DND-41 (cell line): ENCODE measurements around the gene IL20RA.

Experiments used
- ATAC-seq: fragments of 200-7000 bp; cut with Tn5 transposase; 3 replicates; pipeline ENCODE4 v1.9.1; 2021; ENCODE audit warnings: low read depth; ENCODE audit not compliant: insufficient read depth
- DNase-seq: peaks from one replicate; pipeline ENCODE4 v3.0.0-alpha.2; 2020
- H2AFZ ChIP-seq: 2 replicates; pipeline ENCODE4 v1.6.0; 2012; ENCODE audit warnings: low read depth, low read length
- H3K27ac ChIP-seq: 2 replicates; pipeline ENCODE4 v1.5.1; 2012; ENCODE audit warnings: low read length, inconsistent platforms
- H3K27me3 ChIP-seq: fragments of 200-600 bp; sonication (generic); 2 replicates; pipeline ENCODE4 v1.6.0; 2012; ENCODE audit warnings: low read length, mild to moderate bottlenecking, inconsistent platforms; ENCODE audit not compliant: insufficient read depth, poor library complexity
- H3K36me3 ChIP-seq: 2 replicates; pipeline ENCODE4 v1.5.1; 2012; ENCODE audit warnings: low read length, inconsistent platforms; ENCODE audit not compliant: insufficient read depth
- H3K4me1 ChIP-seq: 2 replicates; pipeline ENCODE4 v1.5.1; 2012; ENCODE audit warnings: mild to moderate bottlenecking, low read length; ENCODE audit not compliant: insufficient read depth
- H3K4me2 ChIP-seq: 2 replicates; pipeline ENCODE4 v1.6.0; 2012; ENCODE audit warnings: mild to moderate bottlenecking, moderate library complexity, low read length, inconsistent platforms; ENCODE audit not compliant: insufficient read depth
- H3K4me3 ChIP-seq, 2 experiments: fragments of 200-600 bp in 1 of 2; shearing (Covaris generic) in 1 of 2; 2 replicates each; pipeline ENCODE4 v1.5.1; 2012 to 2016; ENCODE audit warnings: inconsistent platforms in 2 of 2, low read length in 2 of 2, mild to moderate bottlenecking in 2 of 2, low read depth in 1 of 2, moderate library complexity in 1 of 2
- H3K79me2 ChIP-seq: 2 replicates; pipeline ENCODE4 v1.6.0; 2012; ENCODE audit warnings: low read length, inconsistent platforms; ENCODE audit not compliant: insufficient read depth
- H3K9ac ChIP-seq: 2 replicates; pipeline ENCODE4 v1.6.0; 2012; ENCODE audit warnings: low read depth, mild to moderate bottlenecking, inconsistent platforms, low read length, moderate library complexity
- H3K9me3 ChIP-seq: 2 replicates; pipeline ENCODE4 v1.5.1; 2012; ENCODE audit warnings: low read length, moderate library complexity, mild to moderate bottlenecking, inconsistent platforms; ENCODE audit not compliant: insufficient read depth, severe bottlenecking
- H4K20me1 ChIP-seq: 2 replicates; pipeline ENCODE4 v1.6.0; 2012; ENCODE audit warnings: low read length; ENCODE audit not compliant: insufficient read depth
- EZH2 ChIP-seq: IDR thresholded peaks from 3 replicates; pipeline ENCODE4 v1.6.1; 2012; ENCODE audit warnings: borderline replicate concordance, low read depth, mild to moderate bottlenecking, moderate library complexity, low read length, inconsistent platforms; ENCODE audit not compliant: severe bottlenecking
- TF ChIP-seq, protein P1 (sequence below): IDR thresholded peaks from 2 replicates; pipeline ENCODE4 v1.5.1; 2012; ENCODE audit warnings: borderline replicate concordance, low read length, moderate library complexity, mild to moderate bottlenecking; ENCODE audit not compliant: poor library complexity, severe bottlenecking; ENCODE audit errors: extremely low read depth

IL20RA gene

GRCh38 chr6:137044366-137045221, at the start of gene IL20RA:
Gene IL20RA, minus strand, starts transcription at chr6:137044965. Its CDS starts 237 bp downstream, at chr6:137044728.
- Histone ChIP-seq H3K79me2 (no peaks in the 10 kb centered on the region), H3K9me3 (no peaks in the 10 kb centered on the region), H3K36me3 (no peaks in the 10 kb centered on the region), H3K27ac (no peak within 1 kb of the TSS), H3K4me1 (no peaks in the 10 kb centered on the region), H3K4me2 (no peak within 1 kb of the TSS), H2AFZ (no peak within 1 kb of the TSS), H3K4me3 (no peak within 1 kb of the TSS), H4K20me1 (no peaks in the 10 kb centered on the region), H3K9ac (no peak within 1 kb of the TSS), H3K27me3 (peaks cover 55% of the 10 kb centered on the region)
- ATAC-seq (no peak), DNase-seq (no peak)
- TF ChIP-seq, protein P1, sequence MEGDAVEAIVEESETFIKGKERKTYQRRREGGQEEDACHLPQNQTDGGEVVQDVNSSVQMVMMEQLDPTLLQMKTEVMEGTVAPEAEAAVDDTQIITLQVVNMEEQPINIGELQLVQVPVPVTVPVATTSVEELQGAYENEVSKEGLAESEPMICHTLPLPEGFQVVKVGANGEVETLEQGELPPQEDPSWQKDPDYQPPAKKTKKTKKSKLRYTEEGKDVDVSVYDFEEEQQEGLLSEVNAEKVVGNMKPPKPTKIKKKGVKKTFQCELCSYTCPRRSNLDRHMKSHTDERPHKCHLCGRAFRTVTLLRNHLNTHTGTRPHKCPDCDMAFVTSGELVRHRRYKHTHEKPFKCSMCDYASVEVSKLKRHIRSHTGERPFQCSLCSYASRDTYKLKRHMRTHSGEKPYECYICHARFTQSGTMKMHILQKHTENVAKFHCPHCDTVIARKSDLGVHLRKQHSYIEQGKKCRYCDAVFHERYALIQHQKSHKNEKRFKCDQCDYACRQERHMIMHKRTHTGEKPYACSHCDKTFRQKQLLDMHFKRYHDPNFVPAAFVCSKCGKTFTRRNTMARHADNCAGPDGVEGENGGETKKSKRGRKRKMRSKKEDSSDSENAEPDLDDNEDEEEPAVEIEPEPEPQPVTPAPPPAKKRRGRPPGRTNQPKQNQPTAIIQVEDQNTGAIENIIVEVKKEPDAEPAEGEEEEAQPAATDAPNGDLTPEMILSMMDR: no peak
- TF ChIP-seq EZH2: no peak

DNA sequence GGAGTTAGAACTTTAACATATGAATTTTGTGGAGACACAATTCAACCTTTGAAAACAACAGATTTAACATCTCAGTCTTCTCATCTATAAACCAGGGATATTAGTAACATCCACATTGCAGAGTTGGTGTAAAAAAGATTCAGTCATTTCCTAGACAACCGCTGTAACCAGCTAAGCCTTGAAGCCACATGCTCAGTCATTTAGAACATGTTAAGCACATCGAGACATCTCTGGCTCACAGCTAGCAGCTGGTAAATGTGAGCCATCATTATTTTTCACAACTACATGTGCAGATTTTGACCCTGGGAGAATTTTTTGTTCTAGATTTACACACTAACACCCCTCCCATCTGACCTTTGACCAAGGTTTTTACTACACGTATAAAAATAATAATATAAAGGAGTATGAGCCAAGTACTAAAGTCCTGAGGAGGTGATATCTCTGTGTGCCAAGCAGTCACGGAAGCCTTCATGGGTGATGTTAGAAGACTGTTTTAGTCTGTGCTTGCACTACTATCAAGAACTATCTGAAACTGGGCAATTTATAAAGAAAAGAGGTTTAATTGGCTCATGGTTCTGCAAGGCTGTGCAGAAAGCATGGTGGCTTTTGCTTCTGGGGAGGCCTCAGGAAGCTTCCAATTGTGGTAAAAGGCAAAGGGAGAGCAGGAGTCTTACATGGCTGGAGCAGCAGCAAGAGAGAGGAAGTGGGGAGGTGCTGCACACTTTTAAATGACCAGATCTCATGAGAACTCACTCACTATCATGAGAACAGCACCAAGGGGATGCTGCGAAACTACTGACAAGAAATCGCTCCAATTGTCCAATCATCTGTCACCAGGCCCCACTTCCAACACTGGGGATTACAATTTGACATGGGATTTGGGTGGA, 48.7 kb upstream of the IL20RA start:
- Histone ChIP-seq H3K27ac (no peak overlapping the region), H3K79me2 (no peaks in the 10 kb centered on the region), H2AFZ (no peak overlapping the region), H3K27me3 (no peaks in the 10 kb centered on the region), H4K20me1 (no peaks in the 10 kb centered on the region), H3K36me3 (no peaks in the 10 kb centered on the region), H3K4me1 (peaks cover 37% of the 10 kb centered on the region), H3K4me2 (no peak overlapping the region), H3K9ac (no peak overlapping the region), H3K9me3 (no peaks in the 10 kb centered on the region), H3K4me3 (no peak overlapping the region)
- ATAC-seq (no peak), DNase-seq (no peak)
- no peak for TF ChIP-seq EZH2
- TF ChIP-seq, protein P1: no peak

- no peaks in the 10 kb centered on the region for H3K27me3 ChIP-seq
- H3K9me3 ChIP-seq: no peaks in the 10 kb centered on the region
- H4K20me1 ChIP-seq: no peaks in the 10 kb centered on the region
- TF ChIP-seq EZH2: no peak
- TF ChIP-seq, protein P1: no peak
- H2AFZ ChIP-seq: no peak overlapping the region
- no peak overlapping the region for H3K4me2 ChIP-seq
- ATAC-seq (no peak), DNase-seq (no peak)
- H3K79me2 ChIP-seq: no peaks in the 10 kb centered on the region
- peaks cover 36% of the 10 kb centered on the region for H3K4me1 ChIP-seq
- H3K36me3 ChIP-seq: no peaks in the 10 kb centered on the region
- no peak overlapping the region for H3K27ac ChIP-seq
- H3K4me3 ChIP-seq: no peak overlapping the region
- H3K9ac ChIP-seq: no peak overlapping the region
Observed at GRCh38 chr6:137092018-137092417, 47.3 kb upstream of the IL20RA start.
